ENCODE results near the gene LOXL3.

The LOXL3 gene, protein sequence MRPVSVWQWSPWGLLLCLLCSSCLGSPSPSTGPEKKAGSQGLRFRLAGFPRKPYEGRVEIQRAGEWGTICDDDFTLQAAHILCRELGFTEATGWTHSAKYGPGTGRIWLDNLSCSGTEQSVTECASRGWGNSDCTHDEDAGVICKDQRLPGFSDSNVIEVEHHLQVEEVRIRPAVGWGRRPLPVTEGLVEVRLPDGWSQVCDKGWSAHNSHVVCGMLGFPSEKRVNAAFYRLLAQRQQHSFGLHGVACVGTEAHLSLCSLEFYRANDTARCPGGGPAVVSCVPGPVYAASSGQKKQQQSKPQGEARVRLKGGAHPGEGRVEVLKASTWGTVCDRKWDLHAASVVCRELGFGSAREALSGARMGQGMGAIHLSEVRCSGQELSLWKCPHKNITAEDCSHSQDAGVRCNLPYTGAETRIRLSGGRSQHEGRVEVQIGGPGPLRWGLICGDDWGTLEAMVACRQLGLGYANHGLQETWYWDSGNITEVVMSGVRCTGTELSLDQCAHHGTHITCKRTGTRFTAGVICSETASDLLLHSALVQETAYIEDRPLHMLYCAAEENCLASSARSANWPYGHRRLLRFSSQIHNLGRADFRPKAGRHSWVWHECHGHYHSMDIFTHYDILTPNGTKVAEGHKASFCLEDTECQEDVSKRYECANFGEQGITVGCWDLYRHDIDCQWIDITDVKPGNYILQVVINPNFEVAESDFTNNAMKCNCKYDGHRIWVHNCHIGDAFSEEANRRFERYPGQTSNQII

DNA sequence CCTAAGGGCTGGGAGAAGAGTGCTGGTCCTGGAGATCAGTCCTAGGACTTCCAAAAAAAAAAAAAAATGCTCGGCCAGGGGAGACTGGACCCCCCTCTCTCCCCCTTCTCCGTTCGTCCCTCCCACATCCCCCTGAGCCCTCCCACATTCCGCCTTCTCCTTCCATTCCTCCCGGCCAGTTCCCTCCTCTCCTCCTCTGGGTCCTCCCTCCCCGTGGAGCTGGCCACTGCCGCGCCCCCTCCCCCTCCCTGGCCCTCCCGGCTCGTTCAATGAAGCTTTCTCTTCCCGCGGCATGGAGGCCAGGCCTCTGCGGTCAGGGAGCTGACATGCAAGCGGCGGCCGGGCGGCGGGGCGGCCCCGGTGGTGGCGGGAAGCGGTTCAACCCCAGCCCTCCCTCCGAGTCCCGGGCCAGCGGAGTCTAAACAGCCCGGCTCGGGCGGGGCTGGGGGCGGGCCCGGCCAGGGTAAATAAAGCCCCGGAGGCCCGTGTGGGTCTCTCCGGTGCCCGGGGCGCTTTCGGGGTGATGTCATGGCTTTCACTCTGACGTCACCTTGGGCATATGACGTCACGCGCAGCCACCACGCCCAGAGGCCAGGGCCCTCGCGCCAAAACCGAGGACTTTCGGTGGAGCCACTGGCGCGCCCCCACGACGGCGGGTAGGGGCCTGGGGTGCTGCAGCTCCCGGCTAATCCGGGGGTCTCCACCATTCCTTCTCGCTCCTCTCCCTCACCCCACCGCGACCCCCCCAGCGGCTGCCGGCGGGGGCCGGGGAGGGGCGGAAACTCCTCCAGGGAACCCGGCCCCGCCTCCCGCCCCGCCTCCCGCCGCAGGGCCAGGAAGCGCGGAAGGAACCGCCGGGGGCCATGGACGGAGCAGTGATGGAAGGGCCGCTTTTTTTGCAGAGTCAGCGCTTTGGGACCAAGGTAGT, at the start of gene LOXL3, which contains the start of gene DOK1:
TSS of gene LOXL3 (minus strand) at position 51 of the 928 bp plus-strand sequence. CDS start 1,308 bp downstream, outside the sequence.
TSS of gene DOK1 (plus strand) at position 829 of the 928 bp plus-strand sequence. CDS start at position 864, 35 bp downstream.
- peak; percentile 88 for DNase-seq

DNA sequence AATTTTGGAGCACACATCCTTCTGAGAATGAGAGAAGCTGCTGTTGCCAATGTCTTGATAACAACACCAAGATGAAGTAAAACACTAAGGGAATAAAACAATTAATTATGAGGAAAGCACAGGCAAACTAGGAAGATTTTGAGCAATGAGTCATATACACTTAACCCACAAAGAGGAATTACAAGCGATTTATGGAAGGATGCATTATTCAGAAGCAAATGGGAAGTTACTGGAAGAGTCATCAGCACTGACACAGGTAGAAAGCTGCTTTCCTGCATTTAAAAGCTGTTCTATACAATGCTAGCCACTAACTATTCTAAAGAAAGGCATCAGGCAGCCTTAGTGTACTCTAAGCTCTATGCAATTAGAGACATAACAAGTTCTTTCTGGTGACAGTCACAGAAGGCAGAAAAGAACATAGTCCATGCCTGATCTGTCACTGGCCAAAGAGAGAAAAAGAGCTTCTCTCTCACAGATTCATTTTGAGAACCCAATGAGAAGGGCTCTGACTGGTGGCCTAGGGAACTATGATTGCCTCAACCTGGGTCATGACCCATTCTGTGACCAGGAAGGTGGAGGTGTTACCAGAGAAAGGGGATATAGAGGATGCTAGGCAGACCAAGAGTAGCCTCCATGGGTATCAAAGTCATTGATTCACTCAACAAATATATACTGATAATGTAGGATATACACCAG, 49.0 kb upstream of the LOXL3 start:
- no peak for DNase-seq

DNA sequence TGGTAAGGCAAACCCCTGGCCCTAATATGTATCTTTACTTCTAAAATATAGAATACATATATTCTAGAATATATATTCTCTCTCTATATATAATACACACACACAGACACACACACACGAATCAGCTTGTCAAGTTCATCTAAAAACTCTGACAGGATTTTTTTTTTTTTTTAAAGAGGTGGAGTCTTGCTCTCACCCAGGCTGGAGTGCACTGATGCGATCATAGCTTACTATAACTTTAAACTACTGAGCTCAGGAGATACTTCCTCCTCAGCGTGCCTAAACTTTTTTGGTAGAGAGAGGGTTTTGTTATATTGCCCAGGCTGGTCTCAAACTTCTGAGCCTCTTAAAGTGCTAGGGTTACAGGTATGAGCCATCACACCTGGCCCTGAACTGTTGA, 45.9 kb upstream of the LOXL3 start:
- no peak for DNase-seq

DNA sequence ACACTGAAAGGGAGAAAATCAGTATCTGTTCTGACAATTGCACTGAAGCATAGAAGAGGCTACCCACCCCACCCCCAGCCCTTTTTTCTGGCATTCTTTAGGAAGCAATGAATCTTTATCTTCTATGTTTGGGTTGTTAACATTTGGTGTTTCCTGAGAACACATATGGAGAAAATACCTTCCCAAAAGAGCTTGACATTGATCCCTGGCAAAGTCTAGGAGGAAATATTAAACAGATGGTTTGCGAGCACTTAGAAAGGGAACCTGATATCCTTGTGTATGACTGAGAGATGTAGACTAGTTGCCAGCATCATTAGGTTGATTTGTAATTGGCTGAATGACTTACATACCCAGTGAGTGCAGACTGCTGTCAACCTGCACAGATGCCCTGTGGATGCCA, 43.7 kb upstream of the LOXL3 start:
- DNase-seq, result no peak

DNA sequence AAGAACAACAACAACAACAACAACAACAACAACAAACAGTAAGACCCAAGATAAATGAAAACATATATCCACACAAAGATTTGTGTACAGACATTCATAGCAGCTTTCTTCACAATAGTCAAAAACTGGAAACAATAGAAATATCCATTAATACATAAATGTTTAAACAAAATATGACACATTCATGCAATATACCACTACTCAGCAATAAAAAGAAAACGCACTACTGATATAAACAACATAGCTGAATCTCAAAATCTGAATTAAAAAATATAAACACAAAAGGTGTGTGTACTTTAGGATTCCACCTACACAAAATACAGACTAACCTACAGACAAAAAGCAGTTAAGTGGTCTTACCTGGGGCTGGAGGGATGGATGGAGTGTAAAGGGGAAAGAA, 42.8 kb upstream of the LOXL3 start:
- no peak for DNase-seq

DNA sequence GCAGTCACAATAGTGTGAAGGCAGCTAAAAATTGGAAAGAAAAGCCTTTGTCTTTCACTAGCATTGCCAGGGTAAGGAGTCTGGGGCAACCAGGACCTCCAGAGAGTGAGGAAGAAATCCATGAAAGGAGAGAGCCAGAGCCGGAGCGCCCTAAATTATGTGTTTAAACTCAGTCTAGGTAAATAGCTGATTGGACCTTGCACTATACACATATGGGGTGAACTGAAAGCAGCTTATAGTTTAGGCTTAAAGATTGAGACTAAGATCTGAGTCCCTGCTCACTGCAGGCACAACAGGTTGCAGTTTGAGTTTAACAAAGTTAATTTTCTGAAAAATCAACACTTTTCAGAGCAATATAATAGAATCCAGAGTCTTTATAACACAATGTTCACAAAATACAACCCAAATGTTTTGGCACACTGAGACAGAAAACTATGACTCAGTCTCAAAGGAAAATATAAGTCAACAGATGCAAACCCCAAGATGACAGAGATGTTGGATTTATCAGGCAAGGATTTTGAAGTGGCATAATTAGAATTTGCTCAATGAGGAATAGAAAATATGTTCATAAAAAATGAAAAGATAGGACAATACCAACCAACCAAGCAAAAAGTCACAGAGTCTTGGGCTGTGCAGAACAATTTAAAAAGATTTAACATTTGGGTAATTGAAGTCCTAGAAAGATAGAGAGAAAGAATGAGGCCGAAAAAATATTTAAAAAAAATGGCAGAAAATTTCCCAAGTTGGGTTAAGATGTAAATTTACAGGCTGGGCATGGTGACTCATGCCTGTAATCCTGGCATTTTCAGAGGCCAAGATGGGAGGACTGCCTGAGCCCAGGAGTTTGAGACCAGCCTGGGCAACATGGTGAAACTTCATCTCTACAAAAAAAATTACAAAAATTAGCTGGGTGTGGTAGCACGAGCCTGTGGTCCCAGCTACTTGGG, 40.4 kb upstream of the LOXL3 start:
- no peak for DNase-seq

DNA sequence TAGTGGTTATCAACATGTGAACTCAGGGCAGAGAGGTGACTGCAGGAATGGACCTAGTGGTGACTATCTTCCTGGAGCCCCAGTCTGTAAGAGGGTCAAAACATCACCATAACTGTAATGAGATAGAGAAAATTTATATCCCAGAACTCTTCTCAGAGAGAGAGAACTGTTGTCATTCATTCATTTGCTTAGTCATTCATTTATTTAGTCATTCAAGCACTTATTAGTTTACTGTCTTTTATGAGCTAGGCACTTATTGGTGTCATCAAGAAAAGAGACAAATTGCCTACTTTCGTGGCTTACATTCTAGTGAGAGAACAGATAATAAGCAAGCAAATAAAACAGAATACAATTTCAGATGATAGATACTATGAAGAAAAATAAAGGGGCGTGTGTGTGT, 34.9 kb upstream of the LOXL3 start:
- DNase-seq, result no peak

DNA sequence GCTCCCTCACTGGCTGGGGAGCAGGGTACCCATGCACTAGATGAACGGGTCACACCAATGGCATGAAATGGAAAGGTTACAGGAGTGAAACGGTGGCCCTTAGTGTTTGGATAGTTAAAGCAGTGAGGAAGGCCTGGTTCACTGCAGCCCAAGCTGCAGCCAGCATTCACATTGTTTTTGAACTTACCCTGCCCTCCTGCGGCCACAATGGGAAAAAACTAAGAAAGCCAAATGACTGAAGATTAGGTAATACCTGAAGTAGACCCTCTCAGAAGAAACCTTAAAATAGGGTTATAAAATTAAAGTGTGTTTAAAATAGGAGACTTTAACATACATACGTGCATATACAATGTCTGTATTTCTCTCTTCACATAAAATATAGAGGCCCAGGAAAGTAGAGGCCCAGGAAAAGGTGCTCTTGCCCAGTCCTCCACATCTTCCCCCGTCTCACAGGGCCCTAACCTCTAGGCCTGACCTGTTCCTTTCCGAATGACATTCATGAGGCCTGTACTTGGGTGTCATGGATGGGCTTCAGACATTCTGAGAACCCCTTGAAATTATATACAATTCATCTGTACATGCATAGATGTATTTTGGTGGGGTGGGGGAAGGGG, 34.0 kb upstream of the LOXL3 start:
- DNase-seq, result peak; percentile 70

DNA sequence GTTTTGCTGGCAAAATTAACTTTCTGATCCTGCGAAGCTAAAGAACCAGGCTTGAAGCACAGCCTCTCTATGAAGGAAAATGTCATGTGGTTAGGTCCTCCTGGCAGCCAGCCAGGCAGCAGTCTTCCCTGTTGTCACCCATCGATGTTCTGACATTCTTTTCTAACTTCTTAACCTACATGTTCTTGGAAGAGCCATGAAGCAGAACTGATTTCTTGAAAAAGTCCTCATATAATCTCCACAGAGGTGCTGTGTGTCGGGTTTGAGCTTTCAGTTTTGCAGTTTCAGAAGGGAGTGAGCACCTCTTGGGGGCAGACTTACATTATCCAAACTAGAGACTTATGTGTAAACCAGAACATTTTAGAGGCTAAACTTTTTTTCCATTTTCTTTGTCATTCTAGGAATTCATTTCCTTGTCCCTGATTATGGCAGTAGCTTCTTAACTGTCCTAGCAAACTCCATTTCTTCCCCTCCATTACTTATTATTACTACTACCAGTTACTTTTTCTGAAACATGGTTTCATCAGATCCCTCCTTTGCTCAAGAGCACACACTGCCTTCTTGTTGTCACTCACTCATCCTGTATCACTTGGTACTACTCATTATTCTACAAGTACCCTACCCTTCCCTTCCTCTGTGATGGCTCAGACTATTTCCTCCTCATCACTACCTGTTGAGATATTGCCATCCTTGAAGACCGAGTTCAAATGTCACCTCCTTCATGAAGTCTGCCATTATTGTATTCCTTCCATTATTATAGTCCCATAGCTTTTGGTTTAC, 31.9 kb upstream of the LOXL3 start:
- DNase-seq, result peak; percentile 35

DNA sequence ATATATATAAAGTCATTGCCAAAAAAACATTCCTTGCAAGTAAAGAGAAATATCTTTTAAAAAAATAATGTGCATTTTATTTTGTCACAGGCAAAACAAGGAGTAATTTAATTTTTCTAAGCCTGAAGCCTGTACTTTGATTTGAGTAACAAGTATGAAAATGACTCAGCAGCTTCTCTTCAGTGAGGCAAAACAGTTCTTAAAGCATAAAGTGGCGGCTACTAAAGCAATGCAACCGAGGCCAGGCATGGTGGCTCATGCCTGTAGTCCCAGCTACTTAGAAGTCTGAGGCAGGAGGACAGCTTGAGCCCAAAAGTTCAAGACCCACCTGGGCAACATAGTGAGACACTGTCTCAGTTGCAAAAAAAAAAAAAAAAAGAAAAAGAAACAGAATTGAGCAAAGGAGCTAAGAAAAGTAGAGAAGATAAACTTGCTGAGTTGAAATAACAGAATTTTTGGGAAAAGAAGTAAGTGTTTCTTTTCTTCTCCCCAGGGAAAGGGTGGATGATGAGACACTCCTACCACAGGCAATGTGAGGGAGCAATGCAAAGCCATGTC, 30.4 kb upstream of the LOXL3 start:
- peak; percentile 40 for DNase-seq

DNA sequence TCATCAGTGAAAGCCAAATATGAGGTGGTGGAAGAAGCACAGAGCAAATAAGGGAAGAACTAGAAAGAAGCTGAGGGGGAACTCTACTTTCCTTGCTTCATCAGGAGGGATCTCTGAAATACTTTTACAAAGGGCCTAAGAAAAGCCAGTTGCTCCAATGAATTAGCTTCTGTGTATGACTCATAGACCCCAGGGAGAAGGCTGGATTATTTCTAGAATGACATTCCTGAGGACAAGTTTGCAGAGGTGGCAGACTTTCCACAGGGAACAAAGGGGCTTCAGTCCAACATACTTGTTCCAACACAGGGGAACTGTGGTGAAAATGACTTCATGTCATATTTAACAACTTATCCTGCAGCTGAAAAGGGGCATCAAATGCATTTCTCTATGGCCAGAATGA, 29.8 kb upstream of the LOXL3 start:
- DNase-seq, result no peak

DNA sequence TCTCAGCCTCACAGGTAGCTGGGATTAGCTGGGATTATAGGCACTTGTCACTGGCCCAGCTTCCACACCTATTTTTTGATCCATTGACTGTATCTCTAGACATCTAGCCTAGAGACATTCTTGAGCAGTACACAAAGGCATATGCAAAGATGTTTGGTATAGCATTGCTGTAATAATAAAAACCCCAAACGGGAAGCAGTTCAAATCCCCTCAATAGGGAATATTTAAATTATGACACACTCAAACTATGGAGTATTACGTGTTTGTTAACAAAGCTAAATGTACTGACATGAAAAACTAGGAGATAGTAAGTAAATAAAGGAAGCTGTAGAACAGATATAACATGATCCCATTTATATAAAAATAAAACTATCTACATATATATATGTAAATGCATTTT, 28.4 kb upstream of the LOXL3 start:
- no peak for DNase-seq

DNA sequence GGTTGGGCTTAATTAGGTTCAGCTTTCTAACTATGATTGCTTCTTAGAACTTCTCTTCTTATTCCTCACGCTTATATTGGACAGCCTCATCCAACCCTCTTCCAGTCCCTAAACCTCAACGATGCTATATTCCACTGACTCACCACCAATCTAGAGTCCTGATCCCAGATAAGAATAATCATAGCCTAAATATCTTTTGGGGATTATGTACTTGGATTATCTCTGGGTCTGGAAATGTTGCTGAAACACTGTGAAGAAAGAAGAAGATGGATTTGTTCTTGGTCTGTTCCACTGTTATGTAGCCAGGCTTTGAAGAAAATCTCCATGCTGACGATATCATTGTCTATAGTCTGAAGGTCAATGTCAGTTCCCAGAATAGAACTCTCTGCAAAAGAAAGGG, 27.7 kb upstream of the LOXL3 start:
- no peak for DNase-seq

DNA sequence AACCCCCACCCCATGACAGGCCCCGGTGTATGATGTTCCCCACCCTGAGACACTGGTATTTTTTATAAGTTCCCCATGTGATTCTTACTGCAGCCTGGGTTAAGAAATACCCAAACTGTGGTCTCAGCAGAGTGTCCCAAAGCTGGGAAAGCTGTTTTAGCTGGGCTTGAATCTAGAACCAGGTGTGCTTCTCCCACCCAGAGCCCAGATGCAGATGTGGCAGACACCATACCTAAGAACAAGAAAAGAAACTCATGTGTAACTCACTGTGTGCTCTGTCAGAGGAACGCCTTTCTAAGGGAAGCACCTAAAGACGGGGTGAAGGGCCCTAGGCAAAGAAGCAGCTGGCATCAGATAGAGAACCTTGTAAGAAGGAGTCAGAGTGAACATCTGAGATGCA, 24.7 kb upstream of the LOXL3 start:
- DNase-seq, result no peak

DNA sequence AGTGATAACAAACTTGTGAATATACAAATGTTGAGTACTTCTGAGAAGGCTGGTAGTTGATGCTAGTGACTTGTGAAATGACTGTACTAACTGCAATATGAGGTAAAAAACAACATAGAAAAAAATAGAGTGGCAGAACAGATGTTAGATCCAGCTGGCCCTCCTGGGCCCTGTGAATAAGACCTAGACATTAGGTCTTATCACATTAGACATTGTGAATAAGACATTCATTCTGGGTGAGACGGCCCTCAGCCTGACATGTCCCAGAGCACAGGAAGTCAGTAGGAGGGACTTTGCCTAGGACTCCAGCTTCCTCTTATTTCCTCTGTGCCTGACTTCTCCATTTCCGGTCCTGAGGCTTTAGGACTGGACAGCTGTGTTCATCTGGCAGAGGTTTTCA, 23.7 kb upstream of the LOXL3 start:
- DNase-seq, result peak; percentile 17

DNA sequence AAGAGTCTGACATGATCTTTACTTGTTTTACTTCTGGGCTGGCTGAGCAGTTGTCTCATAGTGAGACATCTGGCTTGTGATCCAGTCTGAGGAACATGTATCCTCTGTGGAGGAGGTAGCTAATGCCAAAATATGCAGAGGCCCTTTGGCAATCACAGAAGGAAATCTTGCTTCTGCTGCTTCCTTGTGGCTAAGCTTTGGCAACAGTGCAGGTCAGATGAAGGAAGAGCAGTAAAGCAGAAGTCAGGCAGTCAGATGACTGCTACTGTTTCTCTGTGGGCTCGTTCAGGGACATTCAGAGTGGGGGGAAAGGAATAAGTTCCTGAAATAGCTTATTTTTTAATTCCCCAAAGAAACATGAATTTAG, 23.1 kb upstream of the LOXL3 start:
- DNase-seq, result no peak

DNA sequence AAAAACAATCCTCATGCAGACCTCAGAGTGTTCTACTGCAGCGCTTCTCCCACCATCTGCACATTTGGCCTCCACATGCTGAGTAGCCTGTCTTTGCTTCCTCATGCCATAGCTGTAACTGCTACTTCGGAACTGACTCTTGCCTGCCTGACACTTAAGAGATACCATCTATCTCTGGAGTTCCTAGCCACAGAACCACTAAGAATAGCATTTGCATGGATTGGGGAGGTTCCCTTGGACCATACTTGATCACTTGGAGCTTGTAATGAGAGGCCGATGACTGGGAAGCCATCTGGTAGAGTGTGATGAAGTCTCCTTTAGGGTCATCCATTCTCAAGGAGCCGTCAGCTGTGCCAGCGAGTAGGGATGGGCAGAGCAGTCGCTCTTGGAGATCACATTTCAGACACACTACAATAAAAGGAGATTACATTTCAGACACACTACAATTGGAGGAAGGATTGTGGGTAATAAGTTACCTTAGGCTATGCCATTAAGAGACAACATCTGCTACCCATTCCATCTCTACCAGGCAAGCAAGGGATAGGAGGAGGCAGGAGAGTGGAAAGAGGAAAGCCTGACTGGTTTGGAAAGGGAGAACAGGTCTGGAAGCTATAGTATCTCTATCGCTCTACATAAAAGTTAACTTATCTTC, 22.6 kb upstream of the LOXL3 start:
- no peak for DNase-seq

DNA sequence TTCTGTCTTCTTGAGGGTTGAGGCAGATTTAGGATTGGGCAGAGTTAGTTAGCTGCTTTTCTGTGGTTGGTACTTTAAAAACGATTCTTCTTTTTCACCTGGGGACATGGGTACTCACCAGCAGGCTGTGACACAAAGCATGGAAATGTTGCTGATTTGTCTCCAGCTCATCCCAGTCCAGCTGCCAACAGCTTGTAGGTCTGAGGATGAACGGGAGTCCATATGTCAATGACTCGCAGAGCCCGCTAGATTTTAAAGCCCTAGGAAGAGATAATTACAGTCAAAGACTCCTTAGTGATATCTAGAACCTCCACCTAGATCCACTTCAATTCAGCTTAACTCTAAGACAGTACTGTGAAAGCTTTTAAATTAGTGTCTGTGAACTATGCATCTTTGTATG, 21.6 kb upstream of the LOXL3 start:
- DNase-seq, result no peak
